Measurements from ENCODE around the gene FMO1.

FMO1 gene

DNA sequence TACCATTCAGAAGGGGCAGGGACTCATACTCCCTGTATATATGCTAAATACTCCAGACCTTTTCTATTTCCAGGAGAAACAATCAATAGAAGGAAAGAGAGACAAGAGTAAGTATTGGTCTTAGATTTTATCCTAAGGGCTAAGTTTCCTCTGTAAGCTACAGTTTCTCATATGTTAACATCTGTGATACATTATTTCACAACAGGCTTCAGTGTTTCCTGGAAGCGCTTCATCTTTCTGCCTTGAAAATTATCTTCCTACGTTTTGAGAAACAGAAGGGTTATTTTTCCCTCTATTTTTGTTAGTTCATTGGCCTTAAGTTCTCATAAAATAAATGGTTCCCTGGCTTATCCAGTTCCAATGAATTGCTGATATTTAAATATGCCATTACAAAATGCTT lies 15.6 kb downstream of the FMO1 start:
- no peaks in the 10 kb centered on the region for H3K9me3 ChIP-seq (replicated peaks in 1 of 11)
- H3K36me3 ChIP-seq, result no peaks in the 10 kb centered on the region
- H4K20me1 ChIP-seq, result no peaks in the 10 kb centered on the region
- no peaks in the 10 kb centered on the region for H3K27me3 ChIP-seq
- H3K4me1 ChIP-seq, result no peaks in the 10 kb centered on the region
- TF ChIP-seq Cebpa-rat (IDR thresholded peaks at IDR 0.05), result no peak
- no peak overlapping the region for H3K4me2 ChIP-seq
- no peak overlapping the region for H3K9ac ChIP-seq
- H3K27ac ChIP-seq, result no peak overlapping the region
- H3K4me3 ChIP-seq, result no peak overlapping the region

DNA sequence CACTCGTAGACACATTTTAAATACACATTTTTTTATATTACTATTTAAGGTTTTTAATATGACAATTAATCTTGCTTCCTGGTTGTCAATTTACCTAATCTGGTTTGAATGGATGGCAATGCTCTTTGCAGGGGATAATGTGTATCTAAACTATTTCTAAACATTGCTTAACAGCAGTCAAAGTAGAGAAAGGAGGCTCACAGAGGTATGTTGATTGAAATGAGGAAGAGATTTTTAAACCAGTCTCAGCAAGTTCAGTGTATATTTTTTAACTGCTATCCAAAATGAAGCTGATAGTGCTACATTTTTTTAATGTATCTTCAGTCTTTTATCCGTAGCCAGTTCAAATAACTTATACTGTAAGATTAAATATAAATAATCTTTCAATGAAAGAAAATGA lies 17.4 kb downstream of the FMO1 start:
- H3K4me3 ChIP-seq, result no peak overlapping the region
- H3K27ac ChIP-seq, result no peak overlapping the region
- H3K9ac ChIP-seq, result no peak overlapping the region
- TF ChIP-seq Cebpa-rat (IDR thresholded peaks at IDR 0.05), result no peak
- H4K20me1 ChIP-seq, result no peaks in the 10 kb centered on the region
- H3K27me3 ChIP-seq, result no peaks in the 10 kb centered on the region
- no peaks in the 10 kb centered on the region for H3K4me1 ChIP-seq
- no peaks in the 10 kb centered on the region for H3K36me3 ChIP-seq
- H3K9me3 ChIP-seq (replicated peaks in 1 of 11), result no peaks in the 10 kb centered on the region
- no peak overlapping the region for H3K4me2 ChIP-seq

DNA sequence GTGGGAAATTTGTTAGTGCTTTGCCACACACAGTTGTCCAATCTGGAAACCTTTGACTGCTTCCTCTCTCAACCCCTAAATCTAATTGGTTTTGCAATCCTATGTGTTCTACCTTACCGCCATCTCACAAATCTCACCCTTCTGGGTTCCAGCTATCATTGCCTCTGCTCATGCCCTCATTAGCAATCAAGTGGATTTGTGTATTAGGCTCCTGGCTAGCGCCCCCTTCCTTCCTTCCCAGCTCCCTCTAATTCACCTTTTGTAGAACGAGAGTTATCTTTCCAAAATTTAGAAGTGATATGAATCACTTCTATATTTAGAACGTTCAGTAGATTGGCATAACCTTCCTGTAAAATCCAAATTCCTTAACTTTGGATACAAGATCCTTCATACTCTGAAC lies 18.6 kb downstream of the FMO1 start:
- no peaks in the 10 kb centered on the region for H3K4me1 ChIP-seq
- H3K4me3 ChIP-seq, result no peak overlapping the region
- H4K20me1 ChIP-seq, result no peaks in the 10 kb centered on the region
- H3K9me3 ChIP-seq (replicated peaks in 1 of 11), result no peaks in the 10 kb centered on the region
- H3K9ac ChIP-seq, result no peak overlapping the region
- no peaks in the 10 kb centered on the region for H3K27me3 ChIP-seq
- no peak for TF ChIP-seq Cebpa-rat (IDR thresholded peaks at IDR 0.05)
- no peak overlapping the region for H3K27ac ChIP-seq
- H3K36me3 ChIP-seq, result no peaks in the 10 kb centered on the region
- no peak overlapping the region for H3K4me2 ChIP-seq

GRCh38 chr1:171267391-171267790 lies 19.1 kb downstream of the FMO1 start:
- Histone ChIP-seq H3K27ac (no peak overlapping the region), H3K4me3 (no peak overlapping the region), H3K4me1 (no peaks in the 10 kb centered on the region), H3K36me3 (no peaks in the 10 kb centered on the region), H3K27me3 (no peaks in the 10 kb centered on the region), H3K4me2 (no peak overlapping the region), H4K20me1 (no peaks in the 10 kb centered on the region), H3K9me3 (replicated peaks in 1 of 11) (no peaks in the 10 kb centered on the region), H3K9ac (no peak overlapping the region)
- TF ChIP-seq Cebpa-rat (IDR thresholded peaks at IDR 0.05), result no peak

GRCh38 chr1:171270806-171271205 lies 22.5 kb downstream of the FMO1 start:
- Histone ChIP-seq H3K4me1 (0 out of 20 replicates have a peak, but pooled peaks cover 0 to 4% (median 0%) of the 10 kb centered on the region in 10 experiments), H3K27ac (no peak overlapping the region), H3K36me3 (no peaks in the 10 kb centered on the region), H3K9me3 (replicated peaks in 1 of 11) (no peaks in the 10 kb centered on the region), H3K9ac (no peak overlapping the region), H3K4me2 (no peak overlapping the region), H3K4me3 (no peak overlapping the region), H3K27me3 (no peaks in the 10 kb centered on the region), H4K20me1 (no peaks in the 10 kb centered on the region)
- no peak for TF ChIP-seq Cebpa-rat (IDR thresholded peaks at IDR 0.05)

- Histone ChIP-seq H3K9ac (no peak overlapping the region), H3K4me2 (no peak overlapping the region), H3K27me3 (no peaks in the 10 kb centered on the region), H3K9me3 (replicated peaks in 1 of 11) (no peaks in the 10 kb centered on the region), H3K4me1 (peaks cover 0 to 13% (median 0%) of the 10 kb centered on the region in 10 experiments; a peak in 5 of 20 replicates), H3K36me3 (no peaks in the 10 kb centered on the region), H3K4me3 (no peak overlapping the region), H3K27ac (no peak overlapping the region), H4K20me1 (no peaks in the 10 kb centered on the region)
- no peak for TF ChIP-seq Cebpa-rat (IDR thresholded peaks at IDR 0.05)
These were observed 29.2 kb downstream of the FMO1 start for GRCh38 chr1:171277534-171277933.

GRCh38 chr1:171279234-171279633 lies 30.9 kb downstream of the FMO1 start:
- TF ChIP-seq Cebpa-rat (IDR thresholded peaks at IDR 0.05), result no peak
- H3K4me2 ChIP-seq, result peak overlapping the region in 4 of 11 experiments; percentile 13 to 53 (median 20); a peak in 7 of 22 replicates
- H3K9ac ChIP-seq, result no peak overlapping the region
- H4K20me1 ChIP-seq, result no peaks in the 10 kb centered on the region
- H3K4me3 ChIP-seq, result no peak overlapping the region
- no peaks in the 10 kb centered on the region for H3K9me3 ChIP-seq (replicated peaks in 1 of 11)
- peaks cover 0 to 16% (median 0%) of the 10 kb centered on the region in 10 experiments; a peak in 5 of 20 replicates for H3K4me1 ChIP-seq
- no peaks in the 10 kb centered on the region for H3K36me3 ChIP-seq
- H3K27me3 ChIP-seq, result no peaks in the 10 kb centered on the region
- H3K27ac ChIP-seq, result no peak overlapping the region

- H3K4me3 ChIP-seq, result no peak overlapping the region
- H3K4me1 ChIP-seq, result peaks cover 0 to 16% (median 0%) of the 10 kb centered on the region in 10 experiments; a peak in 5 of 20 replicates
- H3K27ac ChIP-seq, result no peak overlapping the region
- H4K20me1 ChIP-seq, result no peaks in the 10 kb centered on the region
- H3K9ac ChIP-seq, result no peak overlapping the region
- peak overlapping the region in 4 of 11 experiments; percentile 13 to 53 (median 20); a peak in 7 of 22 replicates for H3K4me2 ChIP-seq
- H3K27me3 ChIP-seq, result no peaks in the 10 kb centered on the region
- TF ChIP-seq Cebpa-rat (IDR thresholded peaks at IDR 0.05), result no peak
- no peaks in the 10 kb centered on the region for H3K9me3 ChIP-seq (replicated peaks in 1 of 11)
- H3K36me3 ChIP-seq, result no peaks in the 10 kb centered on the region
These were observed 31.4 kb downstream of the FMO1 start for GRCh38 chr1:171279678-171280077.

GRCh38 chr1:171280599-171280998 lies 32.3 kb downstream of the FMO1 start:
- TF ChIP-seq Cebpa-rat (IDR thresholded peaks at IDR 0.05), result no peak
- H3K4me2 ChIP-seq, result no peak overlapping the region

DNA sequence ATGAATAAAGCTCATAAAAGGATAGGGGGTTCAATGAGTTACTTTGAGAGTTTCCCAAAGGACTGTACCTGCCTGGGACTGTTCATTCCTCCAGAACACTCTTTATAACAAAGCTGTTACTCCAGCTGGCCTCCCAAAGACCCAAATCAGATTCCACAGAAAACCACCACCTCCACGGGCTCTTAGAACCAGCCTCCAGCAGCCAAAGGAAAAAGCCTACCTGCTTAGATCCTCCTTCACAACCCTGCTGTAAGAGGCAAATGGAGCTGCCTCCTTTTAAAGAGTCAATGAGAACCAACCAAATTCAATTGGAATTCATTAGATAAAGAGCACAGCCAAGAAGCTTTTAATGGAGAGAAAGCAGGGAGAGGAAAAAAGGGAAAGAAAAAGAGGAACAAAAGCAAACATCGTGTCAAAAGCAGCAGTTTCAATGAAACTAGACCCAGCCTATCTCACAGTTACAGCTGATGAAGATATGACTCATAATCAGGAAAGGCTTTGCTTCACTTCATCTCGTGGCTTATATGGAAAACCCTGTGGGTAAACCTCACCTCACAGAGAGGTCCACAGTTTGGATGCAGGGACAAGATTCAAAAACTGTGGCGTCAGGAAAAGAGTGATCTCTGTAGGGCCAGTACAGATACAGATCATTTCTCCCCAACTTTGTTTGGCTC lies 37.9 kb downstream of the FMO1 start:
- H3K4me2 ChIP-seq, result peak overlapping the region in 6 of 11 experiments; percentile 14 to 84 (median 48); a peak in 12 of 22 replicates

More at GRCh38 chr1:171280599-171280998, 32.3 kb downstream of the FMO1 start:
- no peak overlapping the region for H3K9ac ChIP-seq
- no peaks in the 10 kb centered on the region for H3K9me3 ChIP-seq (replicated peaks in 1 of 11)
- H4K20me1 ChIP-seq, result no peaks in the 10 kb centered on the region
- H3K27ac ChIP-seq, result no peak overlapping the region
- H3K27me3 ChIP-seq, result no peaks in the 10 kb centered on the region
- peaks cover 0 to 22% (median 0%) of the 10 kb centered on the region in 10 experiments; a peak in 6 of 20 replicates for H3K4me1 ChIP-seq
- no peak overlapping the region for H3K4me3 ChIP-seq
- H3K36me3 ChIP-seq, result no peaks in the 10 kb centered on the region

More for the DNA sequence above, 37.9 kb downstream of the FMO1 start:
- TF ChIP-seq Cebpa-rat (IDR thresholded peaks at IDR 0.05), result no peak
- no peaks in the 10 kb centered on the region for H4K20me1 ChIP-seq
- peak overlapping the region in 2 of 11 experiments; percentile 55 to 63; a peak in 4 of 22 replicates for H3K27ac ChIP-seq
- H3K27me3 ChIP-seq, result no peaks in the 10 kb centered on the region
- no peaks in the 10 kb centered on the region for H3K36me3 ChIP-seq
- peaks cover 0 to 54% (median 10%) of the 10 kb centered on the region in 10 experiments; a peak in 12 of 20 replicates for H3K4me1 ChIP-seq
- no peak overlapping the region for H3K4me3 ChIP-seq
- H3K9me3 ChIP-seq (replicated peaks in 1 of 11), result no peaks in the 10 kb centered on the region
- peak overlapping the region in 2 of 11 experiments; percentile 29 to 38; a peak in 2 of 22 replicates for H3K9ac ChIP-seq
